Left cardiac atrium (tissue), 4 donors: ENCODE measurements around the gene PLA2G3. TPM values are rescaled to one million over a fixed set of nuclear protein-coding genes. Genes with fewer than 3 reads are reported as not detected.
A peak's percentile ranks its signal among the peaks of the same experiment; 100 is the strongest.
"Not testable (repeated sequence)": the region's sequence is repeated elsewhere in the genome, so short reads cannot be mapped to it uniquely, and the experiment has no call there.

ENCODE experiments used
- ATAC-seq, 2 donors: fragments of 200-7000 bp; cut with Tn5 transposase; one replicate each; pipeline ENCODE4 v1.9.1; 2020; ENCODE audit warnings: mild to moderate bottlenecking in 2 of 2, moderate library complexity in 2 of 2
- DNase-seq: peaks from one replicate; pipeline ENCODE4 v3.0.0-alpha.2; 2020
- intact Hi-C, 2 donors: fragments of 100-400 bp; cut with DNase I; formaldehyde crosslinking; loops; one replicate each; pipeline versions ENCODE4 v1.14.1 to v1.15.1; 2022 to 2023
- total RNA-seq, 2 donors: library from RNA; stranded (reverse); fragmentation: NEBNext Ultra II Directional; extraction: Animal tissue kit (Norgen Biotek cat#: 25700); gene quantifications; one replicate each; pipeline ENCODE4 v1.2.1, GENCODE V29; 2021
- donor health status: DM: no; HTN: yes; CAD: no.
- donor health status: DM: no; HTN: yes; CAD: no; lungs with severe emphysema.
- donor health status: DM: yes; HTN: yes; CAD: no.
- donor health status: Dilated cardiomyopathy.

Gene PLA2G3
- total RNA-seq, 2 donors from 2014 or later = not detected

GRCh38 chr22:31126128-31126868 is 14.0 kb downstream of the PLA2G3 start:
- DNase-seq (no peak), ATAC-seq (no peak)
- intact Hi-C loops = no loop called here

- no peak for ATAC-seq
- DNase-seq = no peak
- intact Hi-C loops = no loop called here
Measured at GRCh38 chr22:31125521-31126117, 14.7 kb downstream of the PLA2G3 start.

- intact Hi-C loops = no loop called here
- DNase-seq (no peak), ATAC-seq (no peak)
Measured at GRCh38 chr22:31124811-31125465, 15.4 kb downstream of the PLA2G3 start.

- no peak for ATAC-seq
- intact Hi-C loops = no loop called here
- DNase-seq = no peak
Measured at GRCh38 chr22:31124290-31124689, 16.0 kb downstream of the PLA2G3 start.

GRCh38 chr22:31123292-31123602 is 17.1 kb downstream of the PLA2G3 start:
- ATAC-seq (no peak), DNase-seq (no peak)
- intact Hi-C loops = no loop called here

GRCh38 chr22:31122532-31123291 is 17.6 kb downstream of the PLA2G3 start, which contains the start of gene INPP5J:
INPP5J (plus strand) TSS chr22:31122966; CDS start chr22:31123015, 49 bp downstream.
- ATAC-seq = peak; percentile 73 to 77
- peak; percentile 67 for DNase-seq
- intact Hi-C loops = no loop called here

- ATAC-seq (peak; percentile 25 to 77), DNase-seq (no peak)
- intact Hi-C loops = no loop called here
Measured at GRCh38 chr22:31122196-31122531, 18.1 kb downstream of the PLA2G3 start.

- DNase-seq (no peak), ATAC-seq (no peak)
- intact Hi-C loops = no loop called here
Measured at GRCh38 chr22:31121403-31121802, 18.9 kb downstream of the PLA2G3 start.

- ATAC-seq = no peak
- intact Hi-C loops = no loop called here
- DNase-seq = no peak
Measured at GRCh38 chr22:31120642-31121041, 19.7 kb downstream of the PLA2G3 start.

GRCh38 chr22:31120230-31120629 is 20.1 kb downstream of the PLA2G3 start:
- intact Hi-C loops = no loop called here
- no peak for DNase-seq
- peak in 1 of 2 donors; percentile 19 for ATAC-seq

GRCh38 chr22:31119026-31119717 is 21.1 kb downstream of the PLA2G3 start:
- DNase-seq (no peak), ATAC-seq (peak; percentile 79 to 82)

GRCh38 chr22:31118046-31118820 is 22.1 kb downstream of the PLA2G3 start:
- no peak for DNase-seq
- peak in 1 of 2 donors; percentile 3 for ATAC-seq
- intact Hi-C loops = no loop called here

More at GRCh38 chr22:31119026-31119717, 21.1 kb downstream of the PLA2G3 start:
- intact Hi-C loops = no loop called here

- DNase-seq, intact Hi-C loops, ATAC-seq: not testable (repeated sequence)
Measured at GRCh38 chr22:31112547-31113091, 27.7 kb downstream of the PLA2G3 start.

- intact Hi-C loops = loop anchor here (1.0 to 5.0 kb wide), 2 partner anchors 39 to 40 kb away; no protein-coding TSS in a partner anchor
- DNase-seq (no peak), ATAC-seq (peak; percentile 0 to 13)
Measured at GRCh38 chr22:31107894-31108218, 32.5 kb downstream of the PLA2G3 start.

- intact Hi-C loops = loop anchor here (1.0 to 5.0 kb wide), 2 partner anchors 40 to 41 kb away; no protein-coding TSS in a partner anchor
- ATAC-seq = peak; percentile 94 to 95
- DNase-seq = peak; percentile 97
Measured at GRCh38 chr22:31107178-31107893, 33.0 kb downstream of the PLA2G3 start, which contains the start of gene SELENOM. SELENOM (minus strand) TSS chr22:31107568; CDS start chr22:31107505, 63 bp downstream.

GRCh38 chr22:31106731-31107177 is 33.6 kb downstream of the PLA2G3 start:
- DNase-seq (no peak), ATAC-seq (peak; percentile 16 to 28)
- intact Hi-C loops = loop anchor here (1.0 to 5.0 kb wide), 2 partner anchors 41 to 42 kb away; no protein-coding TSS in a partner anchor

GRCh38 chr22:31106001-31106571 is 34.2 kb downstream of the PLA2G3 start:
- no peak for ATAC-seq

More at GRCh38 chr22:31106001-31106571, 34.2 kb downstream of the PLA2G3 start:
- no peak for DNase-seq
- intact Hi-C loops = loop anchor here in 1 of 2 donors (5.0 kb wide), 1 partner anchor 41 kb away; no protein-coding TSS in a partner anchor
